Sciatic nerve (tissue), 2 donors: ENCODE results near the gene ZNF738. TPM values are rescaled to one million over a fixed set of nuclear protein-coding genes. Genes with fewer than 3 reads are reported as not detected.
"Not testable (repeated sequence)": the region's sequence is repeated elsewhere in the genome, so short reads cannot be mapped to it uniquely, and the experiment has no call there.

Experiments used
- ATAC-seq: fragments of 200-7000 bp; cut with Tn5 transposase; one replicate; pipeline ENCODE4 v1.9.1; 2020; ENCODE audit warnings: mild to moderate bottlenecking, moderate library complexity
- DNase-seq: peaks from one replicate; pipeline ENCODE4 v3.0.0-alpha.2; 2020; ENCODE audit warnings: low spot score
- intact Hi-C: fragments of 100-400 bp; cut with DNase I; formaldehyde crosslinking; loops from one replicate; pipeline ENCODE4 v1.14.2; 2022
- total RNA-seq: library from RNA; stranded (reverse); fragmentation: NEBNext Ultra II Directional; extraction: Animal tissue kit (Norgen Biotek cat#: 25700); gene quantifications from one replicate; pipeline ENCODE4 v1.2.1, GENCODE V29; 2021
- donor health status: DM: no; HTN: no; CAD: no.
- donor health status: DM: no; HTN: no; CAD: no.

Gene ZNF738
- total RNA-seq = 5.3 TPM

DNA sequence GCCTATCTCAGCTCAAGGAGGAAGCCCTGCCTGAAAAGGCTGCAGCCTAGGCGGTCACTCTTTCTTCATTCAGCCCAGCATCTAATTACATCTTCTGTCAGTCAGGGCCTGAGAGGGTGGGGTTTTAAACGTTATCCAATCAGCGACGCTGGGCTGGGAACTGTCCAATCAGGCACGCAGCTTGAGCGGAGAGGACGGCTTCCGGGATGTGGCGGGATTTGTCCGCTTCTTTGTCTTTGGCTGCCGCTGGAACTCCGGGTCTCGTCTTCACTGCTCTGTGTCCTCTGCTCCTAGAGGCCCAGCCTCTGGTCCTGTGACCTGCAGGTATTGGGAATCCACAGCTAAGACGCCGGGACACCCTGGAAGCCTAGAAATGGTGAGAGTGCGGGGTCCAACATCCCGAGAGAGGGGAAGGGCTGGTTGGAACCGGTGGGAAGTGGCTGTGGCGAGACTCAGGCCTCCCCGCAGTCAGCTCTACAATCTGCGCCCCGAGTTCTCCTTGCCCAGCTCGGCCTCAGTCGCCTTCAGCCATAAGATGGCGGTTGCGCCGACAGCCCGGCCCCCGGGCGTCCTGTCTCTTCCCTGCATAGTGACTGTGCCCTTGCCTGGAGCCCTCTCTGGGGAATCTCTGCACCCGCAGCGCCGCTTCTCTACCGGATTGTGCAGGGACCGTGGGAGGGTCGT is at the start of gene ZNF738:
Gene ZNF738, plus strand, starts transcription at position 233 of the 684 bp plus-strand sequence. Its CDS starts 141 bp downstream, at position 374.
- DNase-seq (peak; percentile 94), ATAC-seq (peak; percentile 100)
- intact Hi-C loops = no loop called here

DNA sequence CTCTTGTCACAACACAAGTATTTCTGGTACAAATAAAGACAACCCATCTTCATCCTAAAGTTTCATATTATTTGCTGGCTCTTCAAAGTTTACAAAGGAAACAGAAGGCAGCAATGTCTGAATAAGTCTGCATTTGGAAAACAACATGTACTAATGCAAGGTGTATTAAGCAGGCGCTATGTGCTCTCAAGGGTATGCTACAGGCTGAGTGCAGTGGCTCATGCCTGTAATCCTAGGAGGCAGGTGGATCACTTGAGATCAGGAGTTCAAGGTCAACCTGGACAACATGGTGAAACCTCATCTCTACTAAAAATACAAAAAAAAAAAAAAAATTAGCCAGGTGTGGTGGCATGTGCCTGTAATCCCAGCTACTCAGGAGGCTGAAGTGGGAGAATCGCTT is 46.0 kb upstream of the ZNF738 start:
- ATAC-seq, DNase-seq, intact Hi-C loops: not testable (repeated sequence)

DNA sequence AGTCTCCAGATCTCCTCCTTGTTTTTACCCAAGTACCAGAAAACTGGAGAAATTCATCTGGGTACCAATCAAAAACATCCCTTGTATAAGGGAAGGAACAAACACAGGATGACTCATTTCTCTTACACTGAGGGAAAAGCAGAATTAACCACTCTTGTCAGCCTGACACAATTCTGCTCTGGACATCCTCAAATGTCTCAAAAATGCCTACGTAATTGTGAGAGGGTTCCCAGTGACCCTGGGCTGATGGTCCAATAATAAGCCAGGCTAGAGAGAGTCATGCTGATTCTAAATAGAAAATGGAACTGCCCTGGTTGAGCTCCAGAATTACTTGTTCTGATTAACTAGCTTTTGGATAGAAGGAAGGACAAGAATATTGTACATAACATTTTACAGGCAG is 44.1 kb upstream of the ZNF738 start:
- no peak for DNase-seq
- no peak for ATAC-seq

DNA sequence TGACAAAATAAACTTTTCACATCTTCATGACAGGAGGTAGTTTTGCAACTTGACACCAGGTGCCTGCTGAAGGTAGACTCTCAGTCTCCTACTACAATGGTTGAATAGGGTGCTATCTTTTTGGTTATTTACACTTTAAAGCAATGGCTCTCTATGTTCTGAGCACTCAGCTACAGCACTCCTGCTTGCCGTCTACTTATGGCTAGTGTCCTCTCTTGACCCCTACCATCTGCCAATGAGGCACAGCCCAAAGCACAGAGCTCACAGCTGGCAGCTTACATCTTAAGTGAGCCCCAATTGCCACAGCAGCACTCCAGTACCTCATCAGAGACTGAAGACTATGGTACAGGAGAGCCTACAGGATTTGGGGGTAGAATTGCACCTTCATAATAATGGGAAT is 41.0 kb upstream of the ZNF738 start:
- ATAC-seq (no peak), DNase-seq (no peak)
- intact Hi-C loops = no loop called here

More for the DNA sequence above, 44.1 kb upstream of the ZNF738 start:
- intact Hi-C loops = no loop called here

DNA sequence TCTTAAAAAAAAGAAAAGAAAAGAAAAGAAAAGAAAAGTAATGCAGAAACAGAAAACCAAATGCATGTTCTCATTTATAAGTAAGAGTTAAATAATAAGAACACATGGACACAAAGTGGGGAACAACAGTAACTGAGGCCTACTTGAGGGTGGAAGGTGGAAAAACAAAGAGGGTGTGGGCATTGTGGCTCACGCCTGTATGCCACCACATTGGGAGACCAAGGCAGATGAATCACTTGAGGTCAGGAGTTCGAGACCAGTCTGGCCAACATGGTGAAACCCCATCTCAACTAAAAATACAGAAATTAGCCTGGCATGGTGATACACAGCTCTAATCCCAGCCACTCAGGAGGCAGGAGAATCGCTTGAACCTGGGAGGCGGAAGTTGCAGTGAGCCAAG is 37.7 kb upstream of the ZNF738 start:
- intact Hi-C loops = no loop called here
- DNase-seq = no peak
- ATAC-seq = no peak

DNA sequence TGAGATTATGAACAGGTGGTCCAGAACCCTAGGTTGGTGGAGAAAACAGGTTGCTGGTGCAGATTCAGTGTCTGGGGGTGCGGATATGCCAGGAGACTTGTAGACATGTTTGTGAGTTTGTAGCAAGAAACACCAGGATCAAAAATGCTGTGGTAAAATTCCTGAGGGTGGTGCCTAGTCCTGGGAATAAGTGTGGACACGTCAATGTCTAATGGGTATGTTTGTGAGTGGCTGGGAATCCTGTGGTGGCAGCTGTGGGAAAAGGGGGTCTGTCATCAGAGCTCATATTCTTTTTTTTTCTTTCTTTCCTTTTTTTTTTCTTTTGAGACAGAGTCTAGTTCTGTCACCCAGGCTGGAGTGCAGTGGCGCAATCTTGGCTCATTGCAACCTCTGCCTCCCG is 36.8 kb upstream of the ZNF738 start:
- intact Hi-C loops = no loop called here
- ATAC-seq (peak; percentile 7), DNase-seq (no peak)

DNA sequence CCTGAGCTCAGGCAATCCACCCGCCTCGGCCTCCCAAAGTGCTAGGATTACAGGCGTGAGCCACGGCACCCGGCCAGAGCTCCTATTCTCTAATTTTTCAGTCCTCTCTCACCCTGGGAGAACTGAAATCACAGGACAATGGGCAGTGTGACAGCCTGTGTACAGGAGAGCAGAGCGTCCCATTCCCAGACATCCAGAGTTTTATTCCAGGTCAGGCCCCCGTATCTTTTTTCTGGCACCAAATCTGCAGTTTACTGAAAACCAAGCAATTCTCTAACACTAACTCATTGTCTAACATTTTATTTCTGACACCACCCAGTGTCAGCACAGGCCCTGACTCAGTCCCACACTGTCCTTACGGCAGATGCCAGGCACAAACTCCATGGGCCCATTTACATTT is 36.3 kb upstream of the ZNF738 start:
- ATAC-seq (peak; percentile 98), DNase-seq (peak; percentile 66)
- intact Hi-C loops = no loop called here

DNA sequence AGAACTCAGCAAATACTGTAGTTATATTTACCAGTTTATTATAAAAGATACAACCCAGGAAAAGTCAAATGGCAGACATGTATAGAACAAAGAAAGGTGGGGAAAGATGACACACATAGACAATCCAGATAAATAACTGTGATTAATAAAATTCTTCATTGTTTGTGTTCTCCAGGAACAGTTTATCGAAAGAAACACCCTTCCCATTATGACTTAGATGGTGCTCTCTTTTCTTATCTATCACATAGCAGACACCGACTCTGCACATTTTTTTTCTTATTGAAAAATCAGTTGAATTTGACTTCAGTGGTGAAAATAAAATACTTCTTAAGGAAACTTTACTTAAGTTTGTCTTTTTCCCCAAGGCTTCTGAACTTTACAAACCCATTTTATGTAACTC is 35.8 kb upstream of the ZNF738 start:
- no peak for ATAC-seq
- intact Hi-C loops = no loop called here
- no peak for DNase-seq

DNA sequence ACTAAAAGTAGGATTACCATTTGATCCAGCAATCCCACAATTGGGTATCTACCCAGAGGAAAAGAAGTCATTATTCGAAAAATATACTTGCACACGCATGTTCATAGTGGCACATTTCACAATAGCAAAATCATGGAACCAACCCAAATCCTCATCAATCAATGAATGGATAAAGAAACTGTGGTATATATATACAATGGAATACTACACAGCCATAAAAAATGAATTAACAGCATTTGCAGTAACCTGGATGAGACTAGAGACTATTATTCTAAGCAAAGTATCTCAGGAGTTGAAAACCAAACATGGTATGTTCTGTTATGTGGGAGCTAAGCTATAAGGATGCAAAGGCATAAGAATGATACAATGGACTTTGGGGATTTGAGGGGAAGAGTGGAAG is 32.6 kb upstream of the ZNF738 start:
- intact Hi-C loops = no loop called here
- DNase-seq (no peak), ATAC-seq (no peak)

DNA sequence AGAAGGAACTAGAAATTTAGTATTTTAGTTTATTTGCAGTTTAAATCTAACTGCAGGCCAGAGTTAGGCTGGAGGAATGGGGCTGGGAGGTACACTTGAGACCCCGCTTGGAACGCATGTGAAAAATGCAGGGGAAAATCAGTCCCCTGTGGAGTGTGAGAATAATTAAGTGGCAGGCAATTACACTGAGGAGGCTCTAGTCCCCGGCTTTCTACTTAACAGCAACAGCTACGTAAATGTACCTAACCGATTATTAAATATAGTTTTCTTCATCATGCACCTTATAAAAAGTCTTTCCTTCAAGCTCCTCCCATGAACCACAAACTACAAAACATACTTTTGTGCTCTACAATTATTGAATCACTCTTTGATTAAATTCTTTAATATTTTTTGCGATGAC is 30.4 kb upstream of the ZNF738 start:
- ATAC-seq (no peak), DNase-seq (no peak)
- intact Hi-C loops = no loop called here

DNA sequence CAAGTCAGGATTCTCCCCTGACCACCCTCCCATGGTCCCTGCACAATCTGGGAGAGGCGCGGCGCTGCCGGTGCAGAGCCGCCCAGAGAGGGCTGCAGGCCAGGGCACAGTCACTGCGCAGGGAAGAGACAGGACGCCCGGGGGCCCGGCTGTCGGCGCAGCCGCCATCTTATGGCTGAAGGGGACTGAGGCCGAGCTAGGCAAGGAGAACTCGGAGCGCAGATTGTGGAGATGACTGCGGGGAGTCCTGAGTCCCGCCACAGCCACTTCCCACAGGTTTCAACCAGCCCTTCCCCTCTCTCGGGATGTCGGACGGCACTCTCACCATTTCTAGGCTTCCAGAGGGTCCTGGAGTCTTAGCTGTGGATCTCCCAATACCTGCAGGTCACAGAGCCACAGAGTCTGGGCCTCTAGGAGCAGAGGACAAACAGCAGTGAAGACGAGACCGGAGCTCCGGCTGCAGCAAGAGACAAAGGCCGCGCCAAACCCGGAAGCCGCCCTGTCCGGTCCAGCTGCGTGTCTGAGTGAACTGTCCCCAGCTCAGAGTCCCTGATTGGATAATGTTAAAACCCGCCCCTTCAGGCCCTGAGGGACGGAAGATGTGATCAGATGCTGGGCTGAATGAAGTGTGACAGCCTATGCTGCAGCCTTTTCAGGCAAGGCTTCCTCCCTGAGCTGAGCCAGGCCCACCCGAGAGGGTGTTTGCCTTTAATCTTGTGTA is 29.8 kb upstream of the ZNF738 start, which contains the start of gene ZNF708:
Gene ZNF708, minus strand, starts transcription at position 526 of the 721 bp plus-strand sequence. Its CDS starts 198 bp downstream, at position 328.
- ATAC-seq (peak; percentile 100), DNase-seq (peak; percentile 90)
- intact Hi-C loops = no loop called here

DNA sequence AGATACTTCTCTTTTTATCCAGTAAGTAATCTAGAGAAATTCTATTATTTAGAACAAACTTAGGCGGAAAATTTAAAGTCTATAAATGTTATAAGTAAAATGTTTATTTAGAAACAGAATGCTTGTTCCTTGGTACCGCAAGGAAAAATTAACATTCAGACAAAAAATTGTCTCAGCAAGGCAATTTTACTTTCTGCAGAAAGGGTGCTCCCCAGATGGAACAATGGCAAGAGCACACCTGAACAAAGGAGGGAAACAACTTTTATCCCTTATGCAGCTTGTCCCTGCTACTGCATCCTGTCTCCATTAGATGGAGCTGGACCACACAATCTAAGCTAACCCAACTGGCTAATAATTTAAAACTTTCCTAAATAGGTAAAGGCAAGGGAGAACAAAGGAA is 23.1 kb upstream of the ZNF738 start:
- DNase-seq (no peak), ATAC-seq (no peak)
- intact Hi-C loops = no loop called here

DNA sequence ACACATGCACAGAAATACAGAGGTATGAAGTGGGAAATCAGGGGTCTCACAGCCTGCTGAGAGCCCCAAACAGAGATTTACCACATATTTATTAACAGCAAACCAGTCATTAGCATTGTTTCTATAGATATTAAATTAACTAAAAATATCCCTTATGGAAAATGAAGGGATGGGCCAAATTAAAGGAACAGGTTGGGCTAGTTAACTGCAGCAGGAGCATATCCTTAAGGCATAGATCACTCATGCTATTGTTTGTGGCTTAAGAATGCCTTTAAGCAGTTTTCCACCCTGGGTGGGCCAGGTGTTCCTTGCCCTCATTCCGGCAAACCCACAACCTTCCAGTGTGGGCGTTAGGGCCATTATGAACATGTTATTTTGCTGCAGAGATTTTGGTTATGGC is 14.0 kb upstream of the ZNF738 start:
- intact Hi-C loops, DNase-seq, ATAC-seq: not testable (repeated sequence)

DNA sequence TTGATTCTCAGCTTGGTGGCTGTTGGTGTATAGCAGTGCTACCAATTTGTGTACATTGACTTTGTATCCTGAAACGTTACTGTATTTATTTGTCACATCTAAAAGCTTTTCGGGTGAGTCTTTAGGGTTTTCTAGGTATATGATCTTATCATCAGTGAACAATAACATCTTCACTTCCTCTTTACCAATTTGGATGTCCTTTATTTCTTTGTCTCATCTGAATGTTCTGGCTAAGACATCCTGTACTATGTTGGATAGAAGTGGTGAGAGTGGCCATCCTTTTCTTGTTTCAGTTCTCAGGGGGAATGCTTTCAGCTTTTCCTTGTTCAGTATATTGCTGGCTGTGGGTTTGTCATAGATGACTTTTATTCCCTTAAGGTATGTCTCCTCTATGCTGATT is 6.0 kb upstream of the ZNF738 start:
- ATAC-seq (no peak), DNase-seq (no peak)
- intact Hi-C loops = no loop called here

DNA sequence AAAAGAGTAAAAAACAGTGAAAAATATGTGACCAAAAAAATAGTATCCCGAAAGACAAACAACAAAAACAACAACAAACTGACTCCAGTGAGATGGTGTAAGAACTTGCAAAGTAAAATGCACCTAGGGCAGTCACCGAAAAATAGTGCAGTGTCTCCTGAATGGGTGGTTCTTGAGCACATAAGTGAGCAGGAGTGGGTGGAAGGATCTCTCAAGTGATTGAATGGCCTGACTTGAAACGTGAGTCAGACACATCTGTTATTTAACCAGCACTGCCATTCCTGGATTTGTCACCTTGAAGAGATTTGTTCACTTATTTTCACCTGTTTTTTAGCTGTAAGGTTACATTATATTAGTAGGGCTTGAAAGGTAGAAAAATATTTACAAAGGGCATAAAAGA is 3.5 kb downstream of the ZNF738 start:
- DNase-seq = no peak
- no peak for ATAC-seq
- intact Hi-C loops = no loop called here

DNA sequence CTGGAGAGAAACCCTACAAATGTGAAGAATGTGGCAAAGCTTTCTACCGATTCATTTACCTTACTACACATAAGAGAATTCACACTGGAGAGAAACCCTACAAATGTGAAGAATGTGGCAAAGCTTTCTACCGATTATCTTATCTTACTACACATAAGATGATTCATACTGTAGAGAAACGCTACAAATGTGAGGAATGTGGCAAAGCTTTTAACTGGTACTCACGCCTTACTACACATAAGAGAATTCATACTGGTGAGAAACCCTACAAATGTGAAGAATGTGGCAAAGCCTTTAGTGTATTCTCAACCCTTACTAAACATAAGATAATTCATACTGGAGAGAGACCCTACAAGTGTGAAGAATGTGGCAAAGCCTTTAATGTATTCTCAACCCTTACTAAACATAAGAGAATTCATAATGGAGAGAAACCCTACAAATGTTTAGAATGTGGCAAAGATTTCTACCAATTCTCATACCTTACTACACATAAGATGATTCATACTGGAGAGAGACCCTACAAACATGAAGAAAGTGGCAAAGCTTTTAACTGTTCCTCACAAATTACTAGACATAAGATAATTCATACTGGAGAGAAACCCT is 25.3 kb downstream of the ZNF738 start:
- no peak for ATAC-seq
- intact Hi-C loops = no loop called here

DNA sequence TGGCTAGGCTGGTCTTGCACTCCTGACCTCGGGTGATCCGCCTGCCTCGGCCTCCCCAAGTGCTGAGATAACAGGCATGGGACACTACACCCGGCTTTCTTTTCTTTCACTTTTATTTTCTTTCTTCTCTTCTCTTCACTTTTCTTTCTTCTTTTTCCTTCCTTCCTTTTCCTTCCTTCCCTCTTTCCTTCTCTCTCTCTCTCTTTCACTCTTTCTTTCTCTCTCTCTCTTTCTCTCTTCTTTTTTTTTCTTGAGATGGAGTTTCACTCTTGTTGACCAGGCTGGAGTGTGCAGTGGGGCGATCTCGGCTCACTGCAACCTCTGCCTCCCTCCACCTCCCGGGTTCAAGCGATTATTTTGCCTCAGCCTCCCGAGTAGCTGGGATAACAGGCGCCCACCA is 37.3 kb downstream of the ZNF738 start:
- no peak for ATAC-seq
- no peak for DNase-seq
- intact Hi-C loops = no loop called here

More for the DNA sequence above, 25.3 kb downstream of the ZNF738 start:
- no peak for DNase-seq

DNA sequence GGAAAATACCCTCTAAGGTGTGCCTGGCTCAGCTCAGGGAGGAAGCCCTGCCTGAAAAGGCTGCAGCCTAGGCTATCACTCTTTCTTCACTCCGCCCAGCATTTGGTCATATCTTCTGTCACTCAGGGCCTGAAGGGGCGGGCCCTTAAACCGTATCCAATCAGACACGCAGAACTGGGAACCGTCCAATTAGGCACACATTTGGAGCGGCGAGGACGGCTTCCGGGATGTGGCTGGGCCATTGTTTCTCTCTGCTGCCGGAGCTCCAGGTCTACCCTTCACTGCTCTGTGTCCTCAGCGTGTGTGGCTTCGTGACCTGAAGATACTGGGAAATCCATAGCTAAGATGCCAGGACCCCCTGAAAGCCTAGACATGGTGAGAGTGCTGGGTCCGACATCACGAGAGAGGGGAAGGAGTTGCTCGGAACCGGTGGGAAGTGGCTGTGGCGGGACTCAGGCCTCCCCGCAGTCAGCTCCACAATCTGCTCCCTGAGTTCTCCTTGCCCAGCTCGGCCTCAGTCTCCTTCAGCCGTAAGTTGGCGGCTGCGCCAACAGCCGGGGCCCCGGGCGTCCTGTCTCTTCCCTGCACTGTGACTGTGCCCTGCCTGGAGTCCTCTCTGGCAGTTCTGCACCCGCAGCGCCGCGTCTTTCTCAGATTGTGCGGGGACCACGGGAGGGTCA is 38.2 kb downstream of the ZNF738 start, which contains the start of gene ZNF493:
Gene ZNF493, plus strand, starts transcription at position 241 of the 680 bp plus-strand sequence. Its CDS starts 105 bp downstream, at position 346.
- peak; percentile 100 for ATAC-seq
- intact Hi-C loops = no loop called here
- peak; percentile 95 for DNase-seq

DNA sequence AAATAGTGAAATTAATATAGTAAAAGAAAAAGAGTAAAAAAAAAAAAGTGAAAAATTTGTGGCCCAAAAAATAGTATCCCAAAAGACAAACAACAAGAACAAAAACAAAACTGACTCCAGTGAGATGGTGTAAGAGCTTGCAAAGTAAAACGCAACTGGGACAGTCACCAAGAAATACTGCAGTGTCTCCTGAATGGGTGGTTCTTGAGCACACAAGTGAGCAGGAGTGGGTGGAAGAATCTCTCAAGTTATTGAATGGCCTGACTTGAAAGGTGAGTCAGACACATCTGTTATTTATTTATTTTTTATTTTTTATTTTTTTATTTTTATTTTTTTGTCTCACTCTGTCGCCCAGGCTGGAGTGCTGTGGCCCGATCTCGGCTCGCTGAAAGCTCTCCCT is 40.1 kb downstream of the ZNF738 start:
- ATAC-seq = no peak
- no peak for DNase-seq
- intact Hi-C loops = no loop called here
